ENCODE data around the gene NGEF. TPM values are rescaled to one million over a fixed set of nuclear protein-coding genes. Genes with fewer than 3 reads are reported as not detected.

Gene NGEF
- polyA plus RNA-seq, 1 of the 3 experiments (the other 2 are of a cell fraction), result 1.4 TPM

Small RNAs within 50 kb of the gene (small RNA-seq; reads per million reads assigned to genes)
- 0 reads per million in 7 experiments for gene RF00019

Other genes with a start within 250 kb of the NGEF start
- gene KCNJ13, start 236.7 kb downstream of the NGEF start, polyA plus RNA-seq (2012; rRNA removed), result not detected in 2 replicates
- 1.2 and 1.3 TPM in 2 replicates for gene SNORC, start 143.0 kb downstream of the NGEF start, polyA plus RNA-seq (2012; rRNA removed)
- gene NEU2, start 19.4 kb upstream of the NGEF start, polyA plus RNA-seq (2012; rRNA removed), result not detected in 2 replicates
- gene INPP5D, start 47.1 kb upstream of the NGEF start, polyA plus RNA-seq (2012; rRNA removed), result 0.99 and 1.3 TPM in 2 replicates
- 22.2 and 32.2 TPM in 2 replicates for gene ATG16L1, start 238.4 kb upstream of the NGEF start, polyA plus RNA-seq (2012; rRNA removed)